T-helper 1 cell treated with Interleukin-12 subunit alpha and Interleukin-12 subunit beta and Interleukin-4 antibody, amounts not matched to agents 30 ng/mL and 1 ng/mL, for 36 hours (primary cell): ENCODE data around the gene MGST1. TPM values are rescaled to one million over a fixed set of nuclear protein-coding genes. Genes with fewer than 3 reads are reported as not detected.

ENCODE experiments used
- total RNA-seq: library from RNA; stranded (reverse); gene quantifications from 2 replicates; pipeline ENCODE4 v1.2.3, GENCODE V29; 2022

Gene MGST1
- total RNA-seq, 1 donor from 2014 or later = 0.27 TPM

Other genes starting within 250 kb of the MGST1 start
- not detected in 2 replicates for gene SLC15A5, start 70.0 kb upstream of the MGST1 start, total RNA-seq